SK-N-SH (cell line): Measurements from ENCODE around the gene MYO1F. TPM values are rescaled to one million over a fixed set of nuclear protein-coding genes. Genes with fewer than 3 reads are reported as not detected.
A peak's percentile ranks its signal among the peaks of the same experiment; 100 is the strongest.
"Not testable (repeated sequence)": the region's sequence is repeated elsewhere in the genome, so short reads cannot be mapped to it uniquely, and the experiment has no call there.

ENCODE experiments used
- CTCF ChIA-PET: fragments of 300-600, 350-600 bp; formaldehyde crosslinking; extraction: SDS; loops from one replicate; lab custom pipeline; 2021; lab: Yijun Ruan, JAX
- POLR2A ChIA-PET: fragments of 350-600 bp; sonication (Branson Sonifier 250); formaldehyde crosslinking; extraction: SDS; loops from one replicate; lab custom pipeline; 2020; ENCODE audit warnings: antibody characterized with exemption, inconsistent platforms; lab: Yijun Ruan, JAX
- DNase-seq: peaks from one replicate; pipeline ENCODE4 v3.0.0; 2012
- H2AFZ ChIP-seq: fragments of 200-600 bp; sonication (generic); 2 replicates; pipeline ENCODE4 v1.8.1; 2016; ENCODE audit warnings: antibody characterized with exemption, mild to moderate bottlenecking, low read depth
- H3F3A ChIP-seq: fragments of 200-600 bp; sonication (generic); replicated peaks from 2 replicates; pipeline ENCODE3; 2016; ENCODE audit warnings: antibody characterized with exemption, mild to moderate bottlenecking; ENCODE audit not compliant: insufficient read depth
- H3K27ac ChIP-seq, 2 experiments: fragments of 200-500 bp in 1 of 2; fragments of 200-600 bp in 1 of 2; sonication (Bioruptor generic) in 1 of 2; sonication (generic), shearing (Covaris generic) in 1 of 2; 2 replicates each; pipeline versions ENCODE4 v1.5.1 to v1.6.1; 2014 to 2016; ENCODE audit warnings: low read depth in 2 of 2, inconsistent platforms in 1 of 2, low read length in 1 of 2, mild to moderate bottlenecking in 1 of 2, mixed read lengths in 1 of 2
- H3K27me3 ChIP-seq: fragments of 200-600 bp; sonication (generic), shearing (Covaris generic); 2 replicates; pipeline ENCODE4 v1.6.1; 2016; ENCODE audit warnings: mixed run types; ENCODE audit not compliant: insufficient read depth
- H3K36me3 ChIP-seq, 2 experiments: fragments of 200-500 bp in 1 of 2; fragments of 200-600 bp in 1 of 2; sonication (Bioruptor generic) in 1 of 2; sonication (generic) in 1 of 2; replicated peaks in 1 of 2; 2 replicates each; pipeline versions ENCODE3 to v1.5.1; 2014 to 2016; ENCODE audit warnings: low read length in 1 of 2, mild to moderate bottlenecking in 1 of 2; ENCODE audit not compliant: insufficient read depth in 2 of 2, control insufficient read depth in 1 of 2
- H3K4me1 ChIP-seq, 2 experiments: fragments of 200-500 bp in 1 of 2; fragments of 200-600 bp in 1 of 2; sonication (Bioruptor generic) in 1 of 2; sonication (generic), shearing (Covaris generic) in 1 of 2; 2 replicates each; pipeline versions ENCODE4 v1.5.1 to v1.6.1; 2014 to 2016; ENCODE audit warnings: low read depth in 1 of 2, low read length in 1 of 2, mixed run types in 1 of 2; ENCODE audit not compliant: insufficient read depth in 2 of 2, control insufficient read depth in 1 of 2
- H3K4me2 ChIP-seq: fragments of 200-600 bp; sonication (generic), shearing (Covaris generic); 2 replicates; pipeline ENCODE4 v1.6.1; 2017; ENCODE audit warnings: mixed run types
- H3K4me3 ChIP-seq, 2 experiments: fragments of 200-500 bp in 1 of 2; fragments of 200-600 bp in 1 of 2; sonication (Bioruptor generic) in 1 of 2; sonication (generic), shearing (Covaris generic) in 1 of 2; 2 replicates each; pipeline versions ENCODE4 v1.5.1 to v1.8.1; 2014 to 2016; ENCODE audit warnings: low read depth in 2 of 2, inconsistent platforms in 1 of 2, low read length in 1 of 2, mild to moderate bottlenecking in 1 of 2, mixed read lengths in 1 of 2, moderate library complexity in 1 of 2
- H3K79me2 ChIP-seq: fragments of 200-600 bp; sonication (generic); 2 replicates; pipeline ENCODE4 v1.8.1; 2017; ENCODE audit warnings: mild to moderate bottlenecking; ENCODE audit not compliant: insufficient read depth
- H3K9ac ChIP-seq: fragments of 200-600 bp; sonication (generic); 2 replicates; pipeline ENCODE4 v1.6.1; 2017; ENCODE audit warnings: mixed run types
- H3K9me2 ChIP-seq: fragments of 200-600 bp; sonication (generic); 2 replicates; pipeline ENCODE4 v1.6.1; 2017; ENCODE audit warnings: mixed run types
- H3K9me3 ChIP-seq: fragments of 200-600 bp; sonication (generic); 2 replicates; pipeline ENCODE4 v1.6.1; 2017; ENCODE audit warnings: mixed run types, mild to moderate bottlenecking, moderate library complexity
- H4K20me1 ChIP-seq: fragments of 200-600 bp; sonication (generic); 2 replicates; pipeline ENCODE4 v1.6.1; 2017; ENCODE audit warnings: mild to moderate bottlenecking, mixed run types; ENCODE audit not compliant: insufficient read depth
- CHD2 ChIP-seq: fragments of 150-350 bp; IDR thresholded peaks from 2 replicates; pipeline ENCODE4 v1.6.1; 2018; ENCODE audit warnings: low read length; ENCODE audit not compliant: partially characterized antibody
- EP300 ChIP-seq, 2 experiments: IDR thresholded peaks; 2 replicates each; pipeline versions ENCODE4 v1.4.0 to v1.6.1; 2012; ENCODE audit warnings: borderline replicate concordance in 1 of 2, low read depth in 1 of 2, low read length in 1 of 2
- EZH2phosphoT487 ChIP-seq: fragments of 200-600 bp; sonication (generic); IDR thresholded peaks from 2 replicates; pipeline ENCODE4 v1.6.1; 2017; ENCODE audit warnings: low read depth, mixed run types, mild to moderate bottlenecking, antibody characterized with exemption, moderate library complexity, borderline replicate concordance
- FOXJ3 ChIP-seq: sonication (generic); formaldehyde crosslinking; IDR thresholded peaks from 2 replicates; pipeline ENCODE4 v1.5.1; 2020; ENCODE audit warnings: mild to moderate bottlenecking, missing genetic modification reagents
- GABPA ChIP-seq: IDR thresholded peaks from 2 replicates; pipeline ENCODE4 v1.4.0; 2012; ENCODE audit warnings: low read depth, mild to moderate bottlenecking
- JUND ChIP-seq: IDR thresholded peaks from 2 replicates; pipeline ENCODE4 v1.4.0; 2012
- MXI1 ChIP-seq: IDR thresholded peaks from 2 replicates; pipeline ENCODE4 v1.6.1; 2012; ENCODE audit warnings: mild to moderate bottlenecking, low read depth, low read length, improper control_type of control experiment
- NFIC ChIP-seq: IDR thresholded peaks from 2 replicates; pipeline ENCODE4 v1.4.0; 2012; ENCODE audit warnings: borderline replicate concordance
- PBX3 ChIP-seq: IDR thresholded peaks from 2 replicates; pipeline ENCODE4; 2012
- POLR2AphosphoS5 ChIP-seq: IDR thresholded peaks from 2 replicates; pipeline ENCODE4 v1.6.1; 2012; ENCODE audit warnings: low read depth, low read length
- RAD21 ChIP-seq: IDR thresholded peaks from 2 replicates; pipeline ENCODE4 v1.6.1; 2012; ENCODE audit warnings: mild to moderate bottlenecking, low read length
- RCOR1 ChIP-seq: fragments of 150-350 bp; IDR thresholded peaks from 2 replicates; pipeline ENCODE4 v1.6.1; 2017; ENCODE audit warnings: antibody characterized with exemption, low read length
- RXRA ChIP-seq: IDR thresholded peaks from 2 replicates; pipeline ENCODE4 v1.4.0; 2012; ENCODE audit warnings: low read depth, mild to moderate bottlenecking, borderline replicate concordance
- TAF1 ChIP-seq: IDR thresholded peaks from 2 replicates; pipeline ENCODE4 v1.6.1; 2012; ENCODE audit warnings: low read depth, mild to moderate bottlenecking, low read length, moderate library complexity, borderline replicate concordance
- TCF12 ChIP-seq: IDR thresholded peaks from 2 replicates; pipeline ENCODE4 v1.4.0; 2012
- USF2 ChIP-seq: fragments of 150-350 bp; IDR thresholded peaks from 2 replicates; pipeline ENCODE4 v1.6.1; 2017; ENCODE audit warnings: antibody characterized with exemption, low read length, low read depth, borderline replicate concordance
- WGBS: methylation state at CpG from one replicate; pipeline ENCODE4 v1.1.6; 2017; ENCODE audit warnings: low lambda C conversion rate; 5-methylcytosine and 5-hydroxymethylcytosine counted together
- polyA plus RNA-seq, 3 experiments: library from polyadenylated mRNA; depleted of rRNA; stranded (reverse); fragments of >200 nt; gene quantifications; 2 replicates each; pipeline ENCODE4 v1.2.3, GENCODE V29; 2012

MYO1F gene
- polyA plus RNA-seq, 1 of the 3 experiments (the other 2 are of a cell fraction) = 0.51 TPM

GRCh38 chr19:8577741-8578140 lies 499 bp upstream of the MYO1F start (continued):
- TF ChIP-seq USF2 = no peak

GRCh38 chr19:8576273-8576993 lies 809 bp downstream of the MYO1F start:
- H2AFZ ChIP-seq = no peak overlapping the region
- no peak overlapping the region for H3K4me2 ChIP-seq
- H4K20me1 ChIP-seq = no peaks in the 10 kb centered on the region
- TF ChIP-seq TAF1 (no peak), EP300 (IDR thresholded peaks at IDR 0.05; ENCODE audit: borderline replicate concordance in 1 of 2, low read depth in 1 of 2, low read length in 1 of 2) (no peak), FOXJ3 (CRISPR knock-in tag) (no peak), RAD21 (no peak), JUND (no peak), CHD2 (no peak), POLR2AphosphoS5 (no peak), RCOR1 (no peak), EZH2phosphoT487 (no peak), GABPA (no peak), RXRA (no peak), MXI1 (no peak)
- ChIA-PET POLR2A (no interaction called here), CTCF (interaction anchor here (1.0 to 6.8 kb wide), 4 partner anchors 9 to 39 kb away, joined by 4 to 120 read pairs (median 24); no protein-coding TSS in a partner anchor)
- 39% methylated on average over 9 of the region's 19 CpGs for WGBS
- no peak overlapping the region for H3K9ac ChIP-seq
- H3K36me3 ChIP-seq = no peaks in the 10 kb centered on the region
- H3K9me2 ChIP-seq = no peaks in the 10 kb centered on the region
- no peak overlapping the region for H3K27ac ChIP-seq
- DNase-seq = no peak
- no peaks in the 10 kb centered on the region; a peak in 1 of 4 replicates for H3K4me1 ChIP-seq
- H3K27me3 ChIP-seq = no peaks in the 10 kb centered on the region; the same call in 1 of the 2 replicates
- no peak overlapping the region for H3K4me3 ChIP-seq
- H3K79me2 ChIP-seq = no peaks in the 10 kb centered on the region
- no peaks in the 10 kb centered on the region for H3K9me3 ChIP-seq
- H3F3A ChIP-seq = peaks cover 10% of the 10 kb centered on the region

- Histone ChIP-seq H3F3A (peaks cover 14% of the 10 kb centered on the region), H3K4me1 (no peaks in the 10 kb centered on the region; a peak in 1 of 4 replicates), H3K79me2 (no peaks in the 10 kb centered on the region), H3K9ac (no peak overlapping the region), H3K4me3 (no peak overlapping the region), H3K27me3 (no peaks in the 10 kb centered on the region; the same call in 1 of the 2 replicates), H3K27ac (no peak overlapping the region), H4K20me1 (no peaks in the 10 kb centered on the region), H3K9me3 (no peaks in the 10 kb centered on the region), H3K4me2 (peak overlapping the region; percentile 59; the same call in 1 of the 2 replicates), H3K9me2 (no peaks in the 10 kb centered on the region), H3K36me3 (no peaks in the 10 kb centered on the region), H2AFZ (peak overlapping the region; percentile 51; the same call in 1 of the 2 replicates)
- peak; percentile 55 for TF ChIP-seq PBX3
- no peak for TF ChIP-seq TCF12
- TF ChIP-seq NFIC = 0 out of 2 replicates have a peak, but pooled peaks have one; percentile 4
- DNase-seq = no peak
- ChIA-PET CTCF (interaction anchor here (1.0 kb wide), 2 partner anchors 11 to 40 kb away, joined by 4 read pairs; no protein-coding TSS in a partner anchor), POLR2A (no interaction called here)
- WGBS = 3% methylated on average over 8 of the region's 10 CpGs
Measured at GRCh38 chr19:8575467-8575997, 1.7 kb downstream of the MYO1F start.

GRCh38 chr19:8574619-8574922 lies 2.7 kb downstream of the MYO1F start:
- H3K27me3 ChIP-seq, H3K9ac ChIP-seq, H3K79me2 ChIP-seq, H2AFZ ChIP-seq, H3K9me3 ChIP-seq, H3K27ac ChIP-seq, H4K20me1 ChIP-seq, DNase-seq, H3K4me2 ChIP-seq, H3K36me3 ChIP-seq, H3K9me2 ChIP-seq, H3K4me1 ChIP-seq, H3K4me3 ChIP-seq, POLR2A ChIA-PET: not testable (repeated sequence)
- peaks cover 14% of the 10 kb centered on the region for H3F3A ChIP-seq
- CTCF ChIA-PET = interaction anchor here (0.9 kb wide), 1 partner anchor 48 kb away, joined by 3 read pairs; no protein-coding TSS in a partner anchor
- WGBS = 74% methylated on average over 7 of the region's 7 CpGs
